GM06990 (cell line): ENCODE results near the gene LSM14A.
"Not testable (repeated sequence)": the region's sequence is repeated elsewhere in the genome, so short reads cannot be mapped to it uniquely, and the experiment has no call there.

Source experiments
- DNase-seq: peaks from one replicate; pipeline ENCODE4 v3.0.0-alpha.2; 2011; ENCODE audit not compliant: insufficient read length; ENCODE audit errors: extremely low read depth
- H3K27me3 ChIP-seq: replicated peaks from 2 replicates; pipeline ENCODE4 v1.6.0; 2011; ENCODE audit warnings: low read length; ENCODE audit not compliant: control insufficient read depth, insufficient read depth
- H3K36me3 ChIP-seq: 2 replicates; pipeline ENCODE4 v1.5.1; 2011; ENCODE audit warnings: low read length; ENCODE audit not compliant: control insufficient read depth, insufficient read depth
- H3K4me3 ChIP-seq: replicated peaks from 2 replicates; pipeline ENCODE4 v1.5.1; 2011; ENCODE audit warnings: low read depth, mild to moderate bottlenecking, control low read depth, low read length
- CTCF ChIP-seq: IDR thresholded peaks from 2 replicates; pipeline ENCODE4 v1.5.1; 2011; ENCODE audit warnings: low read length, control low read depth, mild to moderate bottlenecking, inconsistent platforms; ENCODE audit not compliant: insufficient read depth, poor library complexity, severe bottlenecking

Gene LSM14A

DNA sequence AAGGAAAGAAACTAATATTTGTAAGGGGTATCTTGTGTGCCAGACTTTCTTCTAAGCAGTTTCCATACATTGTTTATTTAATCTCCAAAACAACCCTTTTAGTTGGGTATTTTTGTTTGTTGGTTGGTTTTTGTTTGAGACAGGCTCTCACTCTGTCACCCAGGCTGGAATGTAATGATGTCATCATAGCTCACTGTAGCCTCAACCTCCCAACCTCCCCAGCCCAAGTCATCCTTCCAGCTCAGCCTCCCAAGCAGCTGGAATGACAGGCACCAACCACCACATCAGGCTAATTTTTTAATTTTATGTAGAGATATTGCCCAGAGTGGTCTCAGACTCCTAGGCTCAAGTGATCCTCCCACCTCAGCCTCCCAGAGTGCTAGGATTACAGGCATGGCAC lies 41.2 kb upstream of the LSM14A start:
- Histone ChIP-seq H3K36me3 (no peaks in the 10 kb centered on the region), H3K4me3 (no peak overlapping the region), H3K27me3 (no peaks in the 10 kb centered on the region)
- no peak for TF ChIP-seq CTCF
- DNase-seq, result no peak

DNA sequence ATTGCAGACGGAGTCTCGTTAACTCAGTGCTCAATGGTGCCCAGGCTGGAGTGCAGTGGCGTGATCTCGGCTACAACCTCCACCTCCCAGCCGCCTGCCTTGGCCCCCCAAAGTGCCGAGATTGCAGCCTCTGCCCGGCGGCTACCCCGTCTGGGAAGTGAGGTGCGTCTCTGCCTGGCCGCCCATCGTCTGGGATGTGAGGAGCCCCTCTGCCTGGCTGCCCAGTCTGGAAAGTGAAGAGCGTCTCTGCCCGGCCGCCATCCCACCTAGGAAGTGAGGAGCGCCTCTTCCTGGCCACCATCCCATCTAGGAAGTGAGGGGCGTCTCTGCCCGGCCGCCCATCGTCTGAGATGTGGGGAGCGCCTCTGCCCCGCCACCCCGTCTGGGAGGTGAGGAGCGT lies 40.2 kb upstream of the LSM14A start:
- not testable (repeated sequence) for H3K4me3 ChIP-seq, DNase-seq, H3K36me3 ChIP-seq

DNA sequence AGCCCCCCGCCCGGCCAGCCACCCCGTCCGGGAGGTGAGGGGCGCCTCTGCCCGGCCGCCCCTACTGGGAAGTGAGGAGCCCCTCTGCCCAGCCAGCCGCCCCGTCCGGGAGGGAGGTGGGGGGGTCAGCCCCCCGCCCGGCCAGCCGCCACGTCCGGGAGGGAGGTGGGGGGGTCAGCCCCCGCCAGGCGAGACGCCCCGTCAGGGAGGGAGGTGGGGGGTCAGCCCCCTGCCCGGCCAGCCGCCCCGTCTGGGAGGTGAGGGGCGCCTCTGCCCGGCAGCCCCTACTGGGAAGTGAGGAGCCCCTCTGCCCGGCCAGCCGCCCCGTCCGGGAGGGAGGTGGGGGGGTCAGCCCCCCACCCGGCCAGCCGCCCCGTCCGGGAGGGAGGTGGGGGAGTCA lies 39.6 kb upstream of the LSM14A start:
- not testable (repeated sequence) for H3K27me3 ChIP-seq, DNase-seq, H3K36me3 ChIP-seq

More for the DNA sequence above, 40.2 kb upstream of the LSM14A start:
- H3K27me3 ChIP-seq, result not testable (repeated sequence)

GRCh38 chr19:34134190-34135053 lies 37.9 kb upstream of the LSM14A start:
- Histone ChIP-seq H3K4me3 (peak overlapping the region; percentile 84), H3K27me3 (no peaks in the 10 kb centered on the region), H3K36me3 (no peaks in the 10 kb centered on the region)
- no peak for TF ChIP-seq CTCF
- DNase-seq, result peak; percentile 95

More for the DNA sequence above, 39.6 kb upstream of the LSM14A start:
- H3K4me3 ChIP-seq, result not testable (repeated sequence)

DNA sequence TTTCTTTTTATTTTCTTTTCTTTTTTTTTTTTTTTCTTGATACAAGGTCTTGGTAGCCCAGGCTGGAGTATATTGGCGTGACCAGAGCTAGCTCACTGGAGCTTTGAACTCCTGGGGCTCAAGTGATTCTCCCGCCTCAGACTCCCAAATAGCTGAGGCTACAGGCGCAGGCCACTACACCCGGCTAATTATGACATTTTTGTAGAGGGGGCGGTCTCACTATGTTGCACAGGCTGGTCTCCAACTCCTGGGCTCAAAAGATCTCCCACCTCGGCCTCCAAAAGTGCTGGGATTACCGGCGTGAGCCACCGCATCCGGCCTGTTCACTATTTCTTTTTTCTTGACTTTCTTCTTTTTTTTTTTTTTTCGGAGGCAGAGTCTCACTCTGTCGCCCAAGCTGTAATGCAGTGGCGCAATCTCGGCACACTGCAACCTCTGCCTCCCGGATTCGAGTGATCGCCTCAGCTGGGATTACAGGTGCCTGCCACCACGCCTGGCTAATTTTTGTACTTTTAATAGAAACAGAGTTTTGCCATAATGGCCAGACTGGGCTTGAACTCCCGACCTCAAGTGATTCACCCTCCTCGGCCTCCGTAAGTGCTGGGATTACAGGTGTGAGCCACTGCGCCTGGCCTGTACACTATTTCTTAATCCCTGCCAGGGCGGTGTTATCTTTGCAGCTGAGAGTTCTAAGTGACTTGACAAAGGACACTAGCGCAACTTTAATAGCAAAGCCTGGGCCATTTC lies 37.1 kb upstream of the LSM14A start:
- H3K27me3 ChIP-seq, result no peaks in the 10 kb centered on the region
- DNase-seq, result no peak
- peak overlapping the region; percentile 84 for H3K4me3 ChIP-seq
- TF ChIP-seq CTCF, result no peak
- H3K36me3 ChIP-seq, result no peaks in the 10 kb centered on the region

DNA sequence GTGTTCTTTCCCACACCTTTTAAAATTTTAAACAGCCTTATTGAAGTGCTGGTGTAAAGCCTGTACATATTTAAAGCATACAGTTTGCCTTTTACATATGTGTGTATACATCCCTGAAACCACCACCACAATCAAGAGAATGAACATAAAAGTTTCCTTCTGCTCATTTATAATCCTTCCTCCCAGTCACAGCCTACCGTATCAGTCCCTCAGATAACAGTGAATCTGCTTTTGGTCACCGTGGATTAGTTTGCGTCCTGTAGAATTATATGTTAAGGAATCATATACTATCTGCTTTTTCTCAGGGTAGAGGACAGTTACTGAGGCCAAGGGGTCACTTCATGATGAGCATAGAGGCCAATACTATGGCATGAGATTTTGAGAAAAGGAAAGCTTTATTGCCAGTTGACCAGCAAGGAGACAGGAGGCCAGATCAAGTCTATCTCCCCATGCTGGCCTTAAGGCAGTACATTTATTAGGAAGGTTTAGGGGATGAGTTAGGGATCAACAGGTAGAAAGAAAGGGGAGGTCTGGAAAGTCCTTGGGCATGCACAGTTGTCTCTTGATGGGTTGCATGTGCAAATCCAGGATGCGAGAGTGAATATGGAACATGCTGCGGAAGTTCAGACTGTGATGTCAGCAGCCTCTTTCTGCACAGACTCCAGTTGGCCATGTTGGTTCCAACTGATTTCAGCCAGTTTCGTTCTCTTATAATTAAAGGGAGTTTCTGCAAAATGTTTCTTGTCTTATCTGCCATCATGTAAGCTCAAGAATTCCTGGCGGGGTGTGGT lies 36.3 kb upstream of the LSM14A start:
- H3K27me3 ChIP-seq, result no peaks in the 10 kb centered on the region
- no peak for DNase-seq
- no peak overlapping the region for H3K4me3 ChIP-seq
- no peaks in the 10 kb centered on the region for H3K36me3 ChIP-seq
- TF ChIP-seq CTCF, result no peak
